A673 (cell line): Measurements from ENCODE around the gene GRIFIN. TPM values are rescaled to one million over a fixed set of nuclear protein-coding genes. Genes with fewer than 3 reads are reported as not detected.

Source experiments
- BruUV-seq: library from RNA; stranded (reverse); fragments of 400-500 nt; replicated peaks from 2 replicates; lab custom pipeline; 2021; lab: Mats Ljungman, UMichigan
- CTCF ChIA-PET: fragments of 300-600 bp; sonication (Branson Sonifier 250); formaldehyde crosslinking; loops from one replicate; lab custom pipeline; 2022; ENCODE audit warnings: antibody characterized with exemption; lab: Charles Lee
- POLR2A ChIA-PET: fragments of 300-600 bp; sonication (Branson Sonifier 250); formaldehyde crosslinking; loops from one replicate; lab custom pipeline; 2022; ENCODE audit warnings: antibody characterized with exemption; ENCODE audit not compliant: low non-redundant PET; lab: Charles Lee
- DNase-seq: peaks from one replicate; pipeline ENCODE4 v3.0.0-alpha.2; 2015; ENCODE audit warnings: low spot score
- H3K27ac ChIP-seq: fragments of 200-600 bp; sonication (generic); 2 replicates; pipeline ENCODE4 v1.5.1; 2016; ENCODE audit warnings: mixed run types, low read depth, mild to moderate bottlenecking, mixed read lengths, antibody characterized with exemption, low read length; ENCODE audit not compliant: poor library complexity, severe bottlenecking
- H3K27me3 ChIP-seq: fragments of 200-600 bp; sonication (generic); replicated peaks from 2 replicates; pipeline ENCODE4 v1.6.1; 2017; ENCODE audit warnings: mixed run types, low read depth, mild to moderate bottlenecking, mixed read lengths, antibody characterized with exemption, low read length; ENCODE audit not compliant: insufficient read depth, poor library complexity
- H3K36me3 ChIP-seq: fragments of 200-600 bp; sonication (generic); 2 replicates; pipeline ENCODE4 v1.6.1; 2016; ENCODE audit warnings: mixed run types, mild to moderate bottlenecking, mixed read lengths, antibody characterized with exemption, low read length; ENCODE audit not compliant: insufficient read depth, poor library complexity, severe bottlenecking
- H3K4me1 ChIP-seq: fragments of 200-600 bp; sonication (generic); 2 replicates; pipeline ENCODE4 v1.6.1; 2017; ENCODE audit warnings: mixed run types, mild to moderate bottlenecking, mixed read lengths, antibody characterized with exemption, low read length; ENCODE audit not compliant: insufficient read depth, poor library complexity, severe bottlenecking
- H3K4me3 ChIP-seq: fragments of 200-600 bp; sonication (generic); 2 replicates; pipeline ENCODE4 v1.5.1; 2016; ENCODE audit warnings: low read depth, mixed run types, mild to moderate bottlenecking, mixed read lengths, low read length; ENCODE audit not compliant: poor library complexity, severe bottlenecking
- H3K9me3 ChIP-seq: fragments of 200-600 bp; sonication (generic); 2 replicates; pipeline ENCODE4 v1.6.1; 2016; ENCODE audit warnings: mixed run types, low read depth, mild to moderate bottlenecking, mixed read lengths, antibody characterized with exemption, low read length; ENCODE audit not compliant: poor library complexity, severe bottlenecking
- CTCF ChIP-seq: fragments of 300-800, 200-600 bp; sonication (generic); conservative IDR thresholded peaks from 2 replicates; pipeline ENCODE4 v1.5.1; 2017; ENCODE audit warnings: low read depth, mild to moderate bottlenecking, antibody characterized with exemption, low read length, moderate library complexity, mixed read lengths
- EZH2 ChIP-seq: fragments of 200-600 bp; sonication (generic); IDR thresholded peaks from 2 replicates; pipeline ENCODE4 v1.6.1; 2017; ENCODE audit warnings: borderline replicate concordance, low read depth, mild to moderate bottlenecking, mixed read lengths, antibody characterized with exemption, low read length; ENCODE audit not compliant: poor library complexity, severe bottlenecking
- intact Hi-C: fragments of 100-400 bp; cut with micrococcal nuclease; formaldehyde crosslinking; loops from one replicate; pipeline ENCODE4 v1.10.0; 2022; ENCODE audit not compliant: unreplicated experiment
- total RNA-seq: library from RNA; stranded (reverse); gene quantifications from 2 replicates; pipeline ENCODE4 v1.2.3, GENCODE V29; 2021

Gene GRIFIN
- total RNA-seq, 1 experiment from 2014 or later: not detected

GRCh38 chr7:2478800-2479199 is 2.6 kb upstream of the GRIFIN start:
- BruUV-seq: no TSS peak
- ChIA-PET CTCF (interaction anchor here (1.4 kb wide), 1 partner anchor 11 kb away, joined by 4 read pairs; no protein-coding TSS in a partner anchor), POLR2A (no interaction called here)
- Histone ChIP-seq H3K27me3 (no peaks in the 10 kb centered on the region), H3K4me3 (no peak overlapping the region), H3K27ac (no peak overlapping the region), H3K36me3 (no peaks in the 10 kb centered on the region), H3K4me1 (no peaks in the 10 kb centered on the region), H3K9me3 (no peaks in the 10 kb centered on the region)
- TF ChIP-seq EZH2: no peak
- no peak for TF ChIP-seq CTCF
- intact Hi-C loops: no loop called here
- DNase-seq: no peak

GRCh38 chr7:2478399-2478785 is 2.2 kb upstream of the GRIFIN start:
- POLR2A ChIA-PET: no interaction called here
- no peak for TF ChIP-seq EZH2
- Histone ChIP-seq H3K9me3 (no peaks in the 10 kb centered on the region), H3K27ac (no peak overlapping the region), H3K27me3 (no peaks in the 10 kb centered on the region), H3K4me3 (no peak overlapping the region), H3K4me1 (no peaks in the 10 kb centered on the region), H3K36me3 (no peaks in the 10 kb centered on the region)
- intact Hi-C loops: no loop called here
- CTCF ChIA-PET: interaction anchor here (1.4 kb wide), 1 partner anchor 10 kb away, joined by 4 read pairs; no protein-coding TSS in a partner anchor
- no peak for DNase-seq
- no TSS peak for BruUV-seq

GRCh38 chr7:2477447-2478398 is 1.5 kb upstream of the GRIFIN start:
- H3K4me3 ChIP-seq: no peak overlapping the region
- no peaks in the 10 kb centered on the region for H3K4me1 ChIP-seq
- DNase-seq: peak; percentile 39
- intact Hi-C loops: no loop called here
- no peak overlapping the region for H3K27ac ChIP-seq
- POLR2A ChIA-PET: no interaction called here
- no TSS peak for BruUV-seq
- CTCF ChIA-PET: interaction anchor here (1.4 kb wide), 1 partner anchor 9 kb away, joined by 4 read pairs; no protein-coding TSS in a partner anchor
- no peaks in the 10 kb centered on the region for H3K27me3 ChIP-seq
- H3K9me3 ChIP-seq: no peaks in the 10 kb centered on the region
- TF ChIP-seq CTCF: peak; percentile 54
- TF ChIP-seq EZH2: no peak
- no peaks in the 10 kb centered on the region for H3K36me3 ChIP-seq
